ENCODE data around the gene KIRREL1. TPM values are rescaled to one million over a fixed set of nuclear protein-coding genes. Genes with fewer than 3 reads are reported as not detected.
A peak's percentile ranks its signal among the peaks of the same experiment; 100 is the strongest.

KIRREL1 gene
- total RNA-seq, 1 experiment from 2014 or later = 45.4 TPM

DNA sequence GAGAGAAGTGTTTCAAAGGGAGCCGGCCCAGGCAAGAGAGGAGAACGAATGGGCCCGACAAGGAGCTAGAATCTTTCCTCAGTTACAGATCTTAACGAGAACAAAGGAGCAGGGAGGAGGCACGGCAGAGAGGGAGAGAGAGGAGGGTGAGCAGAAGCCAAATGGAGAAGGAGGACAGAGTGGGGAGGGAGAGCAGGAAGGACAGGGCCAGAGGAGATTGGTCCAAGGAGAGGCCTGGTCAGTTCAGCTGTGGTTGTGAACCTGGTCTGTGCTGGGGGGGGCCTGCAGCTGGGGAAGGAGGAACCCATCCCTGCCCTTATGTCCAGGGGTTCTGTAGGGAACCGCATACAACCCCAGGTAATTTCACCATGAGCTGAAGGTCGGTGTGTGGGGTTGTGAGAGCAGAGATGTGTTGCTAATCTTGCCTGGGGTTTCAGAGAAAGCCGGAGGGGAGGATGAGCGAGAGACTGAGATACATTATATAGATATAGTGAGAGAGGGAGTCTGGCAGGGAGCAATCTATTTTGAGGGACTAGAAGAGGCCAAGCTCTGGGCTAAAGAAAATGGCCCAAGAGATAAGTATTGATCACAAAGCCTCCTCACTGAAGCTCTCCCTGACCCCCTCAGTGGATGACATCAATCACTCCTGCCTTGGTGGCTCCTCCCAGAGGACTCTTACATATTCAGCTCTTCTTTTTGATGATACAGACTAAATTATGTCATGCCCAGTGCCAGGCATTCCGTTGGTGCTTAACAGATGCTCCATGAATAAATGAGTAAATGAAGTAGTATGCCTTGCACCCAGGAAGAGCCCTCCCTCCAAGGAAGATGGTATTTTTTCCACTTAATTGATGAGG, 123.1 kb downstream of the KIRREL1 start:
- no peaks in the 10 kb centered on the region for H3K27me3 ChIP-seq (replicated peaks; ENCODE audit: control insufficient read depth, insufficient read depth, low read length)
- Mint-ChIP-seq H3K36me3 (ENCODE audit: insufficient read depth, unreplicated experiment) (no peaks in the 10 kb centered on the region), H3K9me3 (ENCODE audit: unreplicated experiment) (peaks cover 13% of the 10 kb centered on the region), H3K4me1 (ENCODE audit: low read depth, unreplicated experiment) (peaks cover 7% of the 10 kb centered on the region), H3K27ac (ENCODE audit: unreplicated experiment) (no peak overlapping the region), H3K27me3 (ENCODE audit: insufficient read depth, unreplicated experiment) (peaks cover 5% of the 10 kb centered on the region), H3K4me3 (ENCODE audit: unreplicated experiment) (no peak overlapping the region)
- BruUV-seq (replicated peaks) = no TSS peak
- intact Hi-C loops (cut with micrococcal nuclease; ENCODE audit: unreplicated experiment) = no loop called here
- no peaks in the 10 kb centered on the region for H3K9me3 ChIP-seq
- no peaks in the 10 kb centered on the region for H3K36me3 ChIP-seq (ENCODE audit: control insufficient read depth, insufficient read depth, low read length)
- ChIA-PET POLR2A (no interaction called here), CTCF (interaction anchor here (1.7 to 3.0 kb wide), 2 partner anchors 18 to 124 kb away, joined by 5 to 15 read pairs; no protein-coding TSS in a partner anchor)
- H3K4me3 ChIP-seq (ENCODE audit: low read depth, low read length) = no peak overlapping the region
- H3K4me1 ChIP-seq = no peaks in the 10 kb centered on the region
- no peak for DNase-seq
- TF ChIP-seq, protein P1, sequence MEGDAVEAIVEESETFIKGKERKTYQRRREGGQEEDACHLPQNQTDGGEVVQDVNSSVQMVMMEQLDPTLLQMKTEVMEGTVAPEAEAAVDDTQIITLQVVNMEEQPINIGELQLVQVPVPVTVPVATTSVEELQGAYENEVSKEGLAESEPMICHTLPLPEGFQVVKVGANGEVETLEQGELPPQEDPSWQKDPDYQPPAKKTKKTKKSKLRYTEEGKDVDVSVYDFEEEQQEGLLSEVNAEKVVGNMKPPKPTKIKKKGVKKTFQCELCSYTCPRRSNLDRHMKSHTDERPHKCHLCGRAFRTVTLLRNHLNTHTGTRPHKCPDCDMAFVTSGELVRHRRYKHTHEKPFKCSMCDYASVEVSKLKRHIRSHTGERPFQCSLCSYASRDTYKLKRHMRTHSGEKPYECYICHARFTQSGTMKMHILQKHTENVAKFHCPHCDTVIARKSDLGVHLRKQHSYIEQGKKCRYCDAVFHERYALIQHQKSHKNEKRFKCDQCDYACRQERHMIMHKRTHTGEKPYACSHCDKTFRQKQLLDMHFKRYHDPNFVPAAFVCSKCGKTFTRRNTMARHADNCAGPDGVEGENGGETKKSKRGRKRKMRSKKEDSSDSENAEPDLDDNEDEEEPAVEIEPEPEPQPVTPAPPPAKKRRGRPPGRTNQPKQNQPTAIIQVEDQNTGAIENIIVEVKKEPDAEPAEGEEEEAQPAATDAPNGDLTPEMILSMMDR (IDR thresholded peaks at IDR 0.05; ENCODE audit: insufficient read depth in 1 of 2, low read depth in 1 of 2, low read length in 1 of 2, severe bottlenecking in 1 of 2, unreplicated experiment in 1 of 2) = no peak

DNA sequence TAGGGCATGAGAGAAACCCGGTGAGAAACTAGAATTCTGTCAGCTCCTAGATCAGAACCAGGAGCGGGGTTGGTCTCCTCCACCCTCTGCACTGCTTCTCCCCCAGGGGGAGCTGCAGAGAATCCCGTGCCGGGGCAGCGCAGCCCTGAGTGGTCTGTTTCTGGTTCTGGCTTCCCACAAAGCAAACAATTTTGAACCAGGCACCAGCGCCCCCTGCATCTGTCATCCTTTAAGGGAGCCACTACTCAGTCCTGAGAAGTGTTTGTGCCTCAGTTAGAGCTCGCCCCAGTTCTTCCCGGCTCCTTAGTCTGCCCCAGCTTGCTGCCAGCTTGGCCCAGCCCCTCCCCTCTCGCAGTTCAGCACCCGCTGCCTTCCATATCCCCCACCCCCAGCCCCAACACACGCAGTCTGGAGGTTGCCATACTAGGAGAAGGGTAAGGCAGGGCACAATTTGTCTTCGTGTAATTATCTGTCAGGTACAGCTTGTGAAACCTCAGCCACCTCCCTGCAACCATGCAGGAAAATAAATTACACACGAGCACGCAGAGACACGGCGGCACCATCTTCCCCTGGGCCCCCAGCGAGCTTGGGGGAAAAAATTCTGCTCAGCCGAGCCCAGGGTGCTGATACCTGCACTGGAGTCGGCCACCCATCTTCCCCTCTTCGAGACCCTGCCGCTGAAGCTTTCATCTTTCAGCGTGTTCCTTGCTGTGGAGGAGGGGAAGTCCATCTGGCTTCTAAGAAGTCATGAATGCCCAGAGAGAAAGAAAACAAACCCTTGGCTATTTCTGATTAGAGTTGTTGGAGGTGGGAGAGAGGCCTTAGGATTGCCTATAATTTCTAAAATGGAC, 124.6 kb downstream of the KIRREL1 start:
- BruUV-seq (replicated peaks) = no TSS peak
- H3K36me3 ChIP-seq (ENCODE audit: control insufficient read depth, insufficient read depth, low read length) = no peaks in the 10 kb centered on the region
- peak; percentile 42 to 54 for DNase-seq
- Mint-ChIP-seq H3K27me3 (ENCODE audit: insufficient read depth, unreplicated experiment) (peaks cover 2% of the 10 kb centered on the region), H3K9me3 (ENCODE audit: unreplicated experiment) (no peaks in the 10 kb centered on the region), H3K4me3 (ENCODE audit: unreplicated experiment) (no peak overlapping the region), H3K4me1 (ENCODE audit: low read depth, unreplicated experiment) (peaks cover 7% of the 10 kb centered on the region), H3K36me3 (ENCODE audit: insufficient read depth, unreplicated experiment) (no peaks in the 10 kb centered on the region), H3K27ac (ENCODE audit: unreplicated experiment) (no peak overlapping the region)
- H3K4me1 ChIP-seq = no peaks in the 10 kb centered on the region
- H3K27me3 ChIP-seq (replicated peaks; ENCODE audit: control insufficient read depth, insufficient read depth, low read length) = no peaks in the 10 kb centered on the region
- intact Hi-C loops (cut with micrococcal nuclease; ENCODE audit: unreplicated experiment) = no loop called here
- CTCF ChIA-PET = interaction anchor here (0.7 to 3.0 kb wide), 7 partner anchors 11 to 154 kb away, joined by 3 to 15 read pairs (median 3); no protein-coding TSS in a partner anchor
- H3K4me3 ChIP-seq (ENCODE audit: low read depth, low read length) = no peak overlapping the region
- TF ChIP-seq, protein P1 (IDR thresholded peaks at IDR 0.05; ENCODE audit: insufficient read depth in 1 of 2, low read depth in 1 of 2, low read length in 1 of 2, severe bottlenecking in 1 of 2, unreplicated experiment in 1 of 2) = peak in 1 of 2 experiments; percentile 19
- H3K9me3 ChIP-seq = no peaks in the 10 kb centered on the region
- POLR2A ChIA-PET = interaction anchor here (0.6 kb wide), 1 partner anchor 985 kb away, joined by 11 read pairs; no protein-coding TSS in a partner anchor

DNA sequence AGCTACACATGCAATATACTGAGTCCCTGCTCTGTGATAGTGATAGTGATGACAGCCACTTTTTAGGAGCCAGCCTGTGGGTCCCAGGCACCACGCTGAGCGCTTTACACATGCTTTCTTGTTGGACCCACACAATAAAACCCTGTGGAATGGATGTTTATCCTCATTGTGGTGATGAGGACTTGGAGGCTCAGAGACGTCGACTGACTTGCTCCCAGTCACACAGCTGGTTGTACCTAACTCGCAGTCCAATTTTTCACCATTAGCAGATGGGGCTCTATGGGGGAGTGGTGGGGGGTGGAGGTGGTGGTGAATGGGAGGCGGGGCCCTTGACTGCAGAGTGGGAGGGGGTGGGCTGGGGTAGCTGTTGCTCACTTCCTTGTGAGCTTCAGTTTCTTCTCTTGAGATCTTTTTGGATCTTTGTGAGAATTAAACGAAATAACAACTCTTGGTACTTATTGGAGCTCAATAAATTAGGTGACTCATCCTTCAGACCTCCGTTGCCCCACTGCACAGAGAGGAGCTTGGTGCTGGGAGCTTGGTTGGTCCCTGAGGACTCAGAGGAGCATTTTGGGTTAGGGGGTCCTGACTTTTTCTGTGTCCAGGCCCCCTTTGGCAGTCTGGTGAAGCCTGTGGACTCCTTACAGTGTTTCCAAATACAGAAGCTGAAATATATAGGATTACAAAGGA, 125.4 kb downstream of the KIRREL1 start:
- Histone ChIP-seq H3K9me3 (no peaks in the 10 kb centered on the region), H3K4me3 (ENCODE audit: low read depth, low read length) (no peak overlapping the region), H3K4me1 (no peaks in the 10 kb centered on the region), H3K27me3 (replicated peaks; ENCODE audit: control insufficient read depth, insufficient read depth, low read length) (no peaks in the 10 kb centered on the region), H3K36me3 (ENCODE audit: control insufficient read depth, insufficient read depth, low read length) (no peaks in the 10 kb centered on the region)
- no peaks in the 10 kb centered on the region for H3K9me3 Mint-ChIP-seq (ENCODE audit: unreplicated experiment)
- no peak overlapping the region for H3K27ac Mint-ChIP-seq (ENCODE audit: unreplicated experiment)
- TF ChIP-seq, protein P1 (IDR thresholded peaks at IDR 0.05; ENCODE audit: insufficient read depth in 1 of 2, low read depth in 1 of 2, low read length in 1 of 2, severe bottlenecking in 1 of 2, unreplicated experiment in 1 of 2) = no peak
- ChIA-PET POLR2A (no interaction called here), CTCF (interaction anchor here (1.0 to 3.0 kb wide), 5 partner anchors 11 to 155 kb away, joined by 3 to 15 read pairs (median 6); no protein-coding TSS in a partner anchor)
- peaks cover 2% of the 10 kb centered on the region for H3K27me3 Mint-ChIP-seq (ENCODE audit: insufficient read depth, unreplicated experiment)
- no TSS peak for BruUV-seq (replicated peaks)
- DNase-seq = no peak
- peaks cover 2% of the 10 kb centered on the region for H3K4me1 Mint-ChIP-seq (ENCODE audit: low read depth, unreplicated experiment)
- no peak overlapping the region for H3K4me3 Mint-ChIP-seq (ENCODE audit: unreplicated experiment)
- intact Hi-C loops (cut with micrococcal nuclease; ENCODE audit: unreplicated experiment) = no loop called here
- H3K36me3 Mint-ChIP-seq (ENCODE audit: insufficient read depth, unreplicated experiment) = no peaks in the 10 kb centered on the region
